Trophoblast cell (in vitro differentiated cells and primary cell): ENCODE data around the gene LRBA.

Source experiments
- DNase-seq, 2 donors: peaks; one replicate each; pipeline ENCODE4 v3.0.0-alpha.2; 2016
- H2AFZ ChIP-seq: 2 replicates; pipeline ENCODE4 v1.6.1; 2013; ENCODE audit warnings: low read length, moderate library complexity, mild to moderate bottlenecking; ENCODE audit not compliant: insufficient read depth, poor library complexity
- H2AK5ac ChIP-seq: 2 replicates; pipeline ENCODE4 v1.6.1; 2013; ENCODE audit warnings: mild to moderate bottlenecking, low read length
- H2BK120ac ChIP-seq: 2 replicates; pipeline ENCODE4 v1.6.1; 2013; ENCODE audit warnings: low read length, mild to moderate bottlenecking, moderate library complexity; ENCODE audit not compliant: insufficient read depth, poor library complexity
- H2BK12ac ChIP-seq: 2 replicates; pipeline ENCODE4 v1.6.1; 2013; ENCODE audit warnings: mild to moderate bottlenecking, low read length, moderate library complexity
- H2BK5ac ChIP-seq: 2 replicates; pipeline ENCODE4 v1.6.1; 2013; ENCODE audit warnings: low read length, low read depth, moderate library complexity, mild to moderate bottlenecking; ENCODE audit not compliant: poor library complexity
- H3K14ac ChIP-seq: 2 replicates; pipeline ENCODE4 v1.6.1; 2013; ENCODE audit warnings: mild to moderate bottlenecking, low read length
- H3K18ac ChIP-seq: 2 replicates; pipeline ENCODE4 v1.6.1; 2013; ENCODE audit warnings: mild to moderate bottlenecking, low read length
- H3K23ac ChIP-seq: 2 replicates; pipeline ENCODE4 v1.6.1; 2013; ENCODE audit warnings: low read length
- H3K27ac ChIP-seq: 2 replicates; pipeline ENCODE4 v1.5.1; 2013; ENCODE audit warnings: low read depth, mild to moderate bottlenecking, inconsistent platforms, low read length, moderate library complexity
- H3K27me3 ChIP-seq: 2 replicates; pipeline ENCODE4 v1.6.1; 2013; ENCODE audit warnings: inconsistent platforms, mild to moderate bottlenecking, low read length, moderate library complexity; ENCODE audit not compliant: insufficient read depth
- H3K36me3 ChIP-seq, 2 experiments: 1 replicate in 1 of 2; 2 replicates in 1 of 2; pipeline ENCODE4 v1.6.1; 2013; ENCODE audit warnings: low read length in 2 of 2, mild to moderate bottlenecking in 2 of 2, moderate library complexity in 1 of 2; ENCODE audit not compliant: insufficient read depth in 2 of 2, control insufficient read depth in 1 of 2
- H3K4ac ChIP-seq: 2 replicates; pipeline ENCODE4 v1.6.1; 2013; ENCODE audit warnings: low read depth, mild to moderate bottlenecking, low read length, moderate library complexity
- H3K4me1 ChIP-seq, 2 experiments: 1 replicate in 1 of 2; 2 replicates in 1 of 2; pipeline ENCODE4 v1.6.1; 2013; ENCODE audit warnings: low read length in 2 of 2, mild to moderate bottlenecking in 2 of 2, moderate library complexity in 1 of 2; ENCODE audit not compliant: insufficient read depth in 2 of 2, control insufficient read depth in 1 of 2
- H3K4me2 ChIP-seq: 2 replicates; pipeline ENCODE4 v1.6.1; 2013; ENCODE audit warnings: inconsistent platforms, mild to moderate bottlenecking, low read length, moderate library complexity
- H3K4me3 ChIP-seq: 2 replicates; pipeline ENCODE4 v1.5.1; 2013; ENCODE audit warnings: mild to moderate bottlenecking, low read depth, low read length, inconsistent platforms
- H3K79me1 ChIP-seq: one replicate; pipeline ENCODE4 v1.6.1; 2013; ENCODE audit warnings: low read length
- H3K79me2 ChIP-seq: 2 replicates; pipeline ENCODE4 v1.6.1; 2013; ENCODE audit warnings: low read length, mild to moderate bottlenecking; ENCODE audit not compliant: control insufficient read depth, insufficient read depth, poor library complexity
- H3K9ac ChIP-seq: 2 replicates; pipeline ENCODE4 v1.6.1; 2013; ENCODE audit warnings: mild to moderate bottlenecking, low read length
- H3K9me3 ChIP-seq: 2 replicates; pipeline ENCODE4 v1.6.1; 2013; ENCODE audit warnings: low read depth, mild to moderate bottlenecking, control low read depth, inconsistent platforms, low read length; ENCODE audit not compliant: insufficient read depth
- H4K12ac ChIP-seq: 2 replicates; pipeline ENCODE4 v1.6.1; 2013; ENCODE audit warnings: low read depth, mild to moderate bottlenecking, low read length, moderate library complexity
- H4K8ac ChIP-seq: 2 replicates; pipeline ENCODE4 v1.6.1; 2013; ENCODE audit warnings: low read depth, mild to moderate bottlenecking, low read length, moderate library complexity
- H4K91ac ChIP-seq: one replicate; pipeline ENCODE4 v1.6.1; 2013; ENCODE audit warnings: low read depth, mild to moderate bottlenecking, low read length, moderate library complexity
- WGBS: extraction: QIAGEN DNeasy Blood & Tissue Kit; methylation state at CpG from one replicate; pipeline ENCODE4 v1.1.7; 2013; ENCODE audit warnings: missing lambda C conversion rate; ENCODE audit not compliant: insufficient read length, insufficient coverage; ENCODE audit errors: extremely low coverage; 5-methylcytosine and 5-hydroxymethylcytosine counted together

LRBA gene

GRCh38 chr4:150911326-150911725 lies 103.8 kb downstream of the LRBA start:
- Histone ChIP-seq H2BK5ac (no peak overlapping the region), H3K36me3 (peaks cover 0 to 2% of the 10 kb centered on the region in 2 experiments), H3K79me2 (no peaks in the 10 kb centered on the region), H3K18ac (no peak overlapping the region), H3K79me1 (no peaks in the 10 kb centered on the region), H3K9ac (no peak overlapping the region), H3K4me1 (no peaks in the 10 kb centered on the region), H2BK12ac (no peak overlapping the region), H3K4me3 (no peak overlapping the region), H3K9me3 (no peaks in the 10 kb centered on the region), H4K91ac (no peak overlapping the region), H2AFZ (no peak overlapping the region), H3K27ac (no peak overlapping the region), H3K4ac (no peak overlapping the region), H3K14ac (no peak overlapping the region), H4K12ac (no peak overlapping the region), H3K4me2 (no peak overlapping the region), H4K8ac (no peak overlapping the region), H2AK5ac (no peak overlapping the region), H2BK120ac (no peak overlapping the region), H3K23ac (no peak overlapping the region), H3K27me3 (no peaks in the 10 kb centered on the region)
- no peak for DNase-seq
- no CpG with 5 or more reads among the region's 1 CpG for WGBS

DNA sequence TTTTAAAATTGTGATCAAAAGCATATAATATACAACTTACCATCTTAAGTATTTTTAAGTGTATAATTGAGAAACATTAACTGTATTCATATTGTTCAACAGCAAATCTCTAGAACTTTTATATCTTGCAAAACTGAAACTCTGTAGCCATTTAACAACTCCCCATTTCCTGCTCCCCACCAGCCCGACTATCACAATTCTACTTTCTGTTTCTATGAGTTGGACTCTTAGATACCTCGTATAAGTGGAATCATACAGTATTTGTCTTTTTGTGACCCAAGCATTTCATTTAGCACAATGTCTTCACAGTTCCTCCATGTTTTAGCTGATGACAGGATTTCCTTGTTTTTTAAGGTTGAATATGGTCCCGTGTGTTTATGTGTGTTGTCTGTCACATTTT lies 106.0 kb downstream of the LRBA start:
- Histone ChIP-seq H3K36me3 (peaks cover 0 to 2% of the 10 kb centered on the region in 2 experiments), H3K4me1 (no peaks in the 10 kb centered on the region), H3K14ac (no peak overlapping the region), H4K8ac (no peak overlapping the region), H3K18ac (no peak overlapping the region), H3K4ac (no peak overlapping the region), H3K79me1 (no peaks in the 10 kb centered on the region), H3K4me2 (no peak overlapping the region), H4K12ac (no peak overlapping the region), H2AK5ac (no peak overlapping the region), H2BK120ac (no peak overlapping the region), H2AFZ (no peak overlapping the region), H3K27me3 (no peaks in the 10 kb centered on the region), H3K4me3 (no peak overlapping the region), H3K23ac (no peak overlapping the region), H2BK12ac (no peak overlapping the region), H4K91ac (no peak overlapping the region), H2BK5ac (no peak overlapping the region), H3K79me2 (no peaks in the 10 kb centered on the region), H3K9ac (no peak overlapping the region), H3K27ac (no peak overlapping the region), H3K9me3 (no peaks in the 10 kb centered on the region)
- WGBS = no CpG with 5 or more reads among the region's 3 CpGs
- no peak for DNase-seq

DNA sequence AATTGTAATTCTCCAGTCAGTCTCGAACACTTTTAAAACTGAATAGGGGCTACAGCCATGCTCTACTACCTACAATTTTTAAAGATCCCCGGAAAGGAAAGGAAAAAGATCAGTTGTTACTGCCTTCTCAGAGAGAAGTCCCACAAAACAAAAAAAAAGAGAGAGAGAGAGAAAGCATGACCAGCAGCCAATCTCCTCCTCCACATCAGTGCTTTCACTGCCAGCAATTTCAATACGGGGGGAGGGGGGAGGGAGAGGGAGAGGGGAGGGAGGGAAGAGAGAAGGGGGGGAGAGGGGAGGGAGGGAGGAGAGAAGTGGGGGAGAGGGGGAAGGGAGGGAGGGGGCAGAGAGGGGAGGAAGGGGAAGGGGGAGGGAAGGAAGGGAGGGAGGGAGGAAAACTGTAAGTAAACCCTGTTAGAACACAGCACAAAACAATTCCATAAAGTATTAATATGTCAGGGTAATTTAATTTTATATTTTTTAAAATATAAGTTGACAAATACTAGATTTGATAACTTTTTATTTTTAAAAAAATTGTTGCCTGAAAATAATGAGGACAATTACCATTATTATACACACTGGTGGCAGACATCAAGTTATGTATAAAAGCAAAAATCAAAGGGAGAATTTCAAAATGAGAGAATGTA lies 108.0 kb downstream of the LRBA start:
- Histone ChIP-seq H3K27me3 (no peaks in the 10 kb centered on the region), H3K79me2 (no peaks in the 10 kb centered on the region), H2AFZ (no peak overlapping the region), H3K18ac (no peak overlapping the region), H3K79me1 (no peaks in the 10 kb centered on the region), H3K27ac (no peak overlapping the region), H2AK5ac (no peak overlapping the region), H3K36me3 (peaks cover 0 to 2% of the 10 kb centered on the region in 2 experiments), H3K9me3 (no peaks in the 10 kb centered on the region), H4K91ac (no peak overlapping the region), H4K12ac (no peak overlapping the region), H3K4me3 (no peak overlapping the region), H3K23ac (no peak overlapping the region), H3K4me2 (no peak overlapping the region), H2BK5ac (no peak overlapping the region), H3K14ac (no peak overlapping the region), H4K8ac (no peak overlapping the region), H2BK12ac (no peak overlapping the region), H3K4me1 (no peaks in the 10 kb centered on the region), H3K9ac (no peak overlapping the region), H2BK120ac (no peak overlapping the region), H3K4ac (no peak overlapping the region)
- no CpG with 5 or more reads among the region's 3 CpGs for WGBS
- no peak for DNase-seq

- Histone ChIP-seq H2BK12ac (no peak overlapping the region), H3K9me3 (no peaks in the 10 kb centered on the region), H2AFZ (no peak overlapping the region), H3K18ac (no peak overlapping the region), H3K36me3 (peaks cover 0 to 5% of the 10 kb centered on the region in 2 experiments), H4K8ac (no peak overlapping the region), H2BK5ac (no peak overlapping the region), H4K91ac (no peak overlapping the region), H3K79me2 (no peaks in the 10 kb centered on the region), H3K23ac (no peak overlapping the region), H3K79me1 (no peaks in the 10 kb centered on the region), H3K14ac (no peak overlapping the region), H3K27ac (no peak overlapping the region), H3K4me2 (no peak overlapping the region), H4K12ac (no peak overlapping the region), H3K4me1 (no peaks in the 10 kb centered on the region), H2BK120ac (no peak overlapping the region), H2AK5ac (no peak overlapping the region), H3K27me3 (no peaks in the 10 kb centered on the region), H3K9ac (no peak overlapping the region), H3K4ac (no peak overlapping the region), H3K4me3 (no peak overlapping the region)
- WGBS = no CpG with 5 or more reads among the region's 3 CpGs
- DNase-seq = no peak
These were observed 110.4 kb downstream of the LRBA start for GRCh38 chr4:150904671-150905070.
